K562 (cell line): ENCODE measurements around the gene RAB3D. TPM values are rescaled to one million over a fixed set of nuclear protein-coding genes. Genes with fewer than 3 reads are reported as not detected.

Experiments
- ATAC-seq: fragments of 200-7000 bp; cut with Tn5 transposase; 3 replicates; pipeline ENCODE4 v1.9.1; 2020; ENCODE audit warnings: moderate library complexity
- BruUV-seq: library from RNA; stranded (reverse); fragments of 400-500 nt; replicated peaks from 2 replicates; lab custom pipeline; 2021; lab: Mats Ljungman, UMichigan
- CTCF ChIA-PET: fragments of 300-600 bp; formaldehyde crosslinking; extraction: SDS; loops from one replicate; lab custom pipeline; 2021; ENCODE audit warnings: low intra/inter-chr PET ratio; lab: Yijun Ruan, JAX
- POLR2A ChIA-PET: fragments of 300-600, 350-650 bp; sonication (Branson Sonifier 250); formaldehyde crosslinking; extraction: SDS; loops from one replicate; lab custom pipeline; 2021; ENCODE audit warnings: antibody characterized with exemption, inconsistent platforms; lab: Yijun Ruan, JAX
- DNase-seq, 4 experiments: peaks; one replicate each; pipeline versions ENCODE4 v3.0.0 to v3.0.0-alpha.2; 2011 to 2018; ENCODE audit warnings: low spot score in 3 of 4, mixed read lengths in 3 of 4; ENCODE audit errors: extremely low read depth in 1 of 4
- FAIRE-seq: peaks from 2 replicates; lab custom pipeline; 2011; peaks lifted over from hg19 to GRCh38; lab: Jason Lieb, UNC
- H2AFZ ChIP-seq: 2 replicates; pipeline ENCODE4 v1.6.0; 2011; ENCODE audit warnings: low read depth, low read length, control low read depth, inconsistent platforms
- H3K27ac ChIP-seq: fragments of 200-600 bp; 3 replicates; pipeline ENCODE4 v1.8.0; 2011; ENCODE audit warnings: low read depth, mild to moderate bottlenecking, control low read depth, inconsistent platforms, low read length, moderate library complexity, mixed read lengths; ENCODE audit errors: extremely low read depth
- H3K27me3 ChIP-seq, 2 experiments: fragments of 300-600 bp in 1 of 2; 2 replicates in 1 of 2; 3 replicates in 1 of 2; pipeline versions ENCODE4 v1.6.0 to v1.8.0; 2011; ENCODE audit warnings: inconsistent platforms in 2 of 2, low read length in 2 of 2, mild to moderate bottlenecking in 1 of 2, mixed read lengths in 1 of 2, moderate library complexity in 1 of 2; ENCODE audit not compliant: control insufficient read depth in 2 of 2, insufficient read depth in 2 of 2
- H3K36me3 ChIP-seq: fragments of 300-600 bp; 3 replicates; pipeline ENCODE4 v1.8.0; 2011; ENCODE audit warnings: mild to moderate bottlenecking, low read length, inconsistent platforms; ENCODE audit not compliant: control insufficient read depth, insufficient read depth
- H3K4me1 ChIP-seq, 2 experiments: fragments of 200-600 bp in 1 of 2; replicated peaks in 1 of 2; 2 replicates in 1 of 2; 3 replicates in 1 of 2; pipeline versions ENCODE4 v1.5.1 to v1.8.0; 2011; ENCODE audit warnings: inconsistent platforms in 2 of 2, low read length in 2 of 2, mild to moderate bottlenecking in 1 of 2, mixed read lengths in 1 of 2, moderate library complexity in 1 of 2; ENCODE audit not compliant: control insufficient read depth in 2 of 2, insufficient read depth in 2 of 2
- H3K4me2 ChIP-seq: 2 replicates; pipeline ENCODE4 v1.6.1; 2011; ENCODE audit warnings: low read length, control low read depth, inconsistent platforms, mixed read lengths; ENCODE audit not compliant: insufficient read depth
- H3K4me3 ChIP-seq: fragments of 200-600 bp; sonication (generic), shearing (Covaris generic); 2 replicates; pipeline ENCODE4 v1.5.1; 2016; ENCODE audit warnings: control low read depth, inconsistent platforms
- H3K79me2 ChIP-seq: fragments of 200-600 bp; 3 replicates; pipeline ENCODE4 v1.8.0; 2011; ENCODE audit warnings: low read length, inconsistent platforms; ENCODE audit not compliant: control insufficient read depth, insufficient read depth
- H3K9ac ChIP-seq, 2 experiments: 2 replicates each; pipeline versions ENCODE4 v1.6.0 to v1.6.1; 2011; ENCODE audit warnings: low read depth in 2 of 2, low read length in 2 of 2, control low read depth in 1 of 2, inconsistent platforms in 1 of 2, mild to moderate bottlenecking in 1 of 2, mixed read lengths in 1 of 2; ENCODE audit not compliant: insufficient read depth in 1 of 2
- H3K9me1 ChIP-seq: one replicate; pipeline ENCODE4 v1.6.0; 2011; ENCODE audit warnings: inconsistent platforms, mild to moderate bottlenecking, low read length, moderate library complexity; ENCODE audit not compliant: control insufficient read depth, insufficient read depth
- H3K9me3 ChIP-seq: replicated peaks from 2 replicates; pipeline ENCODE4 v1.5.1; 2011; ENCODE audit warnings: low read depth, low read length, inconsistent platforms; ENCODE audit not compliant: control insufficient read depth, insufficient read depth
- H4K20me1 ChIP-seq: replicated peaks from 2 replicates; pipeline ENCODE4 v1.6.1; 2011; ENCODE audit warnings: low read length, inconsistent platforms, mixed read lengths; ENCODE audit not compliant: control insufficient read depth, insufficient read depth
- ATF1 ChIP-seq, 2 experiments: fragments of 450-650 bp in 1 of 2; IDR thresholded peaks; 2 replicates each; pipeline ENCODE4 v1.6.1; 2016; ENCODE audit warnings: missing compliant biosample characterization in 1 of 2, missing genetic modification characterization in 1 of 2
- BCOR ChIP-seq: fragments of 450-650 bp; IDR thresholded peaks from 2 replicates; pipeline ENCODE4 v1.6.1; 2016
- BRD9 ChIP-seq: fragments of 450-650 bp; IDR thresholded peaks from 2 replicates; pipeline ENCODE4 v1.6.1; 2018; ENCODE audit warnings: low read depth; ENCODE audit not compliant: partially characterized antibody
- CBX1 ChIP-seq: sonication (generic); IDR thresholded peaks from 2 replicates; pipeline ENCODE4 v1.6.1; 2016; ENCODE audit warnings: antibody characterized with exemption, low read depth, mild to moderate bottlenecking
- HIVEP1 ChIP-seq: fragments of 250-450 bp; sonication (Bioruptor Pico); IDR thresholded peaks from 2 replicates; pipeline ENCODE4 v1.4.0; 2020; ENCODE audit warnings: mild to moderate bottlenecking
- HSF4 ChIP-seq: fragments of 250-450 bp; sonication (Bioruptor Pico); IDR thresholded peaks from 2 replicates; pipeline ENCODE4 v2.1.2; 2022; ENCODE audit warnings: mild to moderate bottlenecking, moderate library complexity, borderline replicate concordance
- L3MBTL2 ChIP-seq: fragments of 450-650 bp; IDR thresholded peaks from 2 replicates; pipeline ENCODE4 v1.6.1; 2016; ENCODE audit warnings: mild to moderate bottlenecking, moderate library complexity
- MIER1 ChIP-seq: fragments of 450-650 bp; IDR thresholded peaks from 2 replicates; pipeline ENCODE4 v1.6.1; 2016; ENCODE audit warnings: antibody characterized with exemption, mild to moderate bottlenecking, low read depth
- NCOA2 ChIP-seq, 2 experiments: fragments of 450-650 bp; IDR thresholded peaks; 2 replicates each; pipeline ENCODE4 v1.6.1; 2018; ENCODE audit warnings: mild to moderate bottlenecking in 2 of 2, moderate library complexity in 1 of 2; ENCODE audit not compliant: partially characterized antibody in 2 of 2
- NFE2 ChIP-seq: IDR thresholded peaks from 2 replicates; pipeline ENCODE4 v1.6.1; 2014; ENCODE audit warnings: antibody characterized with exemption, low read depth
- NR4A1 ChIP-seq, 2 experiments: fragments of 250-450 bp in 1 of 2; fragments of 450-650 bp in 1 of 2; sonication (Bioruptor Pico) in 1 of 2; IDR thresholded peaks; 2 replicates each; pipeline versions ENCODE4 v1.4.0 to v1.6.1; 2016 to 2020; ENCODE audit warnings: mild to moderate bottlenecking in 2 of 2, missing compliant biosample characterization in 1 of 2, missing genetic modification characterization in 1 of 2, moderate library complexity in 1 of 2
- PHB2 ChIP-seq: fragments of 450-650 bp; IDR thresholded peaks from 2 replicates; pipeline ENCODE4 v1.6.1; 2017; ENCODE audit warnings: low read depth
- POLR3G ChIP-seq: IDR thresholded peaks from 2 replicates; pipeline ENCODE4 v1.6.1; 2011; ENCODE audit not compliant: insufficient read length, insufficient replicate concordance; ENCODE audit errors: extremely low read depth
- RBM17 ChIP-seq: fragments of 200-400 bp; formaldehyde crosslinking; IDR thresholded peaks from 2 replicates; pipeline ENCODE4 v1.6.1; 2017; ENCODE audit warnings: low read depth, mild to moderate bottlenecking, low read length, borderline replicate concordance
- SMARCB1 ChIP-seq: IDR thresholded peaks from 2 replicates; pipeline ENCODE4 v1.6.1; 2011; ENCODE audit warnings: improper control_type of control experiment, low read depth; ENCODE audit not compliant: insufficient read length
- SNIP1 ChIP-seq: fragments of 450-650 bp; IDR thresholded peaks from 2 replicates; pipeline ENCODE4 v1.7.1; 2017; ENCODE audit warnings: low read depth, mild to moderate bottlenecking
- TAL1 ChIP-seq: fragments of 450-650 bp; IDR thresholded peaks from 2 replicates; pipeline ENCODE4 v1.6.1; 2016; ENCODE audit warnings: mild to moderate bottlenecking
- TRIM25 ChIP-seq: fragments of 450-650 bp; IDR thresholded peaks from 2 replicates; pipeline ENCODE4 v1.7.0; 2016; ENCODE audit warnings: borderline replicate concordance
- ZBED1 ChIP-seq: IDR thresholded peaks from 2 replicates; pipeline ENCODE4 v1.6.1; 2014
- ZBTB33 ChIP-seq: sonication (generic); formaldehyde crosslinking; IDR thresholded peaks from 2 replicates; pipeline ENCODE4 v1.8.1; 2023; ENCODE audit warnings: mild to moderate bottlenecking, missing genetic modification reagents
- ZC3H11A ChIP-seq: IDR thresholded peaks from 2 replicates; pipeline ENCODE4 v1.6.1; 2012; ENCODE audit warnings: low read depth, low read length, improper control_type of control experiment
- ZFP36 ChIP-seq: fragments of 150-350 bp; IDR thresholded peaks from 2 replicates; pipeline ENCODE4 v1.6.1; 2018; ENCODE audit warnings: low read length, low read depth; ENCODE audit not compliant: partially characterized antibody
- WGBS: fragments of 100-300 bp; shearing (Covaris generic); methylation state at CpG from one replicate; pipeline ENCODE4 v1.1.6; 2016; ENCODE audit warnings: low coverage, mixed read lengths; ENCODE audit not compliant: insufficient coverage; ENCODE audit errors: missing lambda C conversion rate; 5-methylcytosine and 5-hydroxymethylcytosine counted together
- in situ Hi-C: fragments of 300-500 bp; cut with MboI; formaldehyde crosslinking; loops from 4 replicates; pipeline ENCODE4 v1.15.0; 2018; ENCODE audit warnings: inconsistent platforms, mixed read lengths
- intact Hi-C: fragments of 100-400 bp; cut with micrococcal nuclease; formaldehyde crosslinking; loops from 2 replicates; pipeline ENCODE4 v1.14.2; 2022
- polyA plus RNA-seq, 8 experiments: library from polyadenylated mRNA; depleted of rRNA in 4 of 8; stranded (reverse) in 5 of 8; unstranded in 3 of 8; fragments of >200 nt; fragmentation: Nextera tagmentation in 2 of 8; fragmentation: Illumina TruSeq in 1 of 8; extraction: Ambion mirVana in 2 of 8; extraction: Trizol in 1 of 8; gene quantifications; 2 replicates each; pipeline versions ENCODE4 v1.2.1 to v1.2.3, GENCODE V29; 2011 to 2014; ENCODE audit warnings: inconsistent platforms in 1 of 8, missing spikeins in 1 of 8
- total RNA-seq, 7 experiments: library from RNA; depleted of rRNA in 6 of 7; stranded (reverse); fragments of >200 nt in 6 of 7; fragmentation: Illumina TruSeq in 2 of 7; extraction: Trizol in 2 of 7; gene quantifications; 2 replicates each; pipeline versions ENCODE4 v1.2.1 to v1.2.3, GENCODE V29; 2011 to 2021; ENCODE audit warnings: low replicate concordance in 1 of 7

Gene RAB3D
- total and polyA plus RNA-seq, 9 of the 15 experiments (the other 6 are each of a cell fraction or from before 2014, with no cell fraction given): 0.34 to 3.3 (median 1.3) TPM

GRCh38 chr19:11349171-11349570 lies 9.7 kb upstream of the RAB3D start:
- H3K9ac ChIP-seq: no peak overlapping the region
- POLR2A ChIA-PET: interaction anchor here (0.7 kb wide), 1 partner anchor 10 kb away, joined by 5 read pairs; the partner anchor contains the start of gene RAB3D
- WGBS: 56% methylated on average over 4 of the region's 4 CpGs
- no peak overlapping the region for H3K4me3 ChIP-seq
- in situ Hi-C loops (no loop called here), intact Hi-C loops (no loop called here)
- BruUV-seq: no TSS peak
- H2AFZ ChIP-seq: no peak overlapping the region
- CTCF ChIA-PET: no interaction called here
- no peak for DNase-seq
- peaks cover 28 to 39% of the 10 kb centered on the region in 2 experiments for H3K4me1 ChIP-seq
- FAIRE-seq: no peak
- H3K27ac ChIP-seq: no peak overlapping the region
- peaks cover 3% of the 10 kb centered on the region; the same call in 1 of the 2 replicates for H3K9me3 ChIP-seq
- H3K36me3 ChIP-seq: no peaks in the 10 kb centered on the region
- H3K4me2 ChIP-seq: no peak overlapping the region
- no peak for ATAC-seq
- H3K27me3 ChIP-seq: no peaks in the 10 kb centered on the region
- H3K9me1 ChIP-seq: peaks cover 2% of the 10 kb centered on the region
- no peaks in the 10 kb centered on the region for H4K20me1 ChIP-seq
- no peaks in the 10 kb centered on the region for H3K79me2 ChIP-seq
- TF ChIP-seq ZBTB33 (CRISPR knock-in tag) (no peak), POLR3G (no peak), BCOR (no peak), ZBED1 (no peak), NCOA2 (IDR thresholded peaks at IDR 0.05; ENCODE audit: partially characterized antibody in 2 of 2) (no peak), SNIP1 (no peak), HSF4 (no peak), CBX1 (0 out of 2 replicates have a peak, but pooled peaks have one; percentile 52), MIER1 (peak; percentile 74), L3MBTL2 (no peak), ZFP36 (peak; percentile 32), NR4A1 (CRISPR knock-in tag; IDR thresholded peaks at IDR 0.05) (no peak), NR4A1 (tag; IDR thresholded peaks at IDR 0.05) (no peak), RBM17 (no peak), ATF1 (CRISPR knock-in tag; IDR thresholded peaks at IDR 0.05) (no peak), ATF1 (tag; IDR thresholded peaks at IDR 0.05) (no peak), ZC3H11A (no peak), SMARCB1 (no peak), BRD9 (no peak), HIVEP1 (CRISPR knock-in tag) (no peak), TAL1 (no peak), NFE2 (no peak), PHB2 (no peak), TRIM25 (no peak)
